H9 (cell line): ENCODE results near the gene RAP1B. TPM values are rescaled to one million over a fixed set of nuclear protein-coding genes. Genes with fewer than 3 reads are reported as not detected.

ENCODE experiments used
- DNase-seq: peaks from one replicate; pipeline ENCODE4 v3.0.0-alpha.2; 2017
- H2AFZ ChIP-seq: one replicate; pipeline ENCODE4 v1.6.1; 2013; ENCODE audit warnings: mild to moderate bottlenecking, low read length, control low read depth, moderate library complexity
- H2AK5ac ChIP-seq: 2 replicates; pipeline ENCODE4 v1.6.1; 2013; ENCODE audit warnings: low read length, control low read depth, mixed read lengths; ENCODE audit not compliant: insufficient read length
- H2BK120ac ChIP-seq: one replicate; pipeline ENCODE4 v1.6.1; 2013; ENCODE audit warnings: low read depth, mild to moderate bottlenecking, low read length, control low read depth, inconsistent platforms; ENCODE audit not compliant: poor library complexity, severe bottlenecking
- H2BK12ac ChIP-seq: 2 replicates; pipeline ENCODE4 v1.6.1; 2013; ENCODE audit warnings: low read length, control low read depth, mixed read lengths, low read depth; ENCODE audit not compliant: insufficient read length
- H2BK15ac ChIP-seq: 2 replicates; pipeline ENCODE4 v1.6.1; 2013; ENCODE audit warnings: low read depth, low read length, control low read depth
- H2BK20ac ChIP-seq: one replicate; pipeline ENCODE4 v1.6.1; 2013; ENCODE audit warnings: low read depth, mild to moderate bottlenecking, low read length, control low read depth, inconsistent platforms; ENCODE audit not compliant: poor library complexity, severe bottlenecking
- H2BK5ac ChIP-seq: 2 replicates; pipeline ENCODE4 v1.6.1; 2013; ENCODE audit warnings: low read length, control low read depth, mixed read lengths; ENCODE audit not compliant: insufficient read length
- H3K14ac ChIP-seq: 2 replicates; pipeline ENCODE4 v1.6.1; 2013; ENCODE audit warnings: low read length, control low read depth; ENCODE audit not compliant: insufficient read depth
- H3K18ac ChIP-seq: 2 replicates; pipeline ENCODE4 v1.6.1; 2013; ENCODE audit warnings: low read depth, mild to moderate bottlenecking, mixed read lengths, low read length, control low read depth; ENCODE audit not compliant: insufficient read length
- H3K23ac ChIP-seq: 2 replicates; pipeline ENCODE4 v1.6.1; 2013; ENCODE audit warnings: low read length, control low read depth, mixed read lengths, low read depth; ENCODE audit not compliant: insufficient read length
- H3K23me2 ChIP-seq: 2 replicates; pipeline ENCODE4 v1.6.1; 2013; ENCODE audit warnings: low read depth, mild to moderate bottlenecking, mixed read lengths, low read length, control low read depth; ENCODE audit not compliant: insufficient read length, poor library complexity, severe bottlenecking
- H3K27ac ChIP-seq: 2 replicates; pipeline ENCODE4 v1.5.1; 2013; ENCODE audit warnings: low read length, control low read depth, mixed read lengths, low read depth; ENCODE audit not compliant: insufficient read length
- H3K27me3 ChIP-seq: 2 replicates; pipeline ENCODE4 v1.6.1; 2013; ENCODE audit warnings: low read length, control low read depth, inconsistent platforms; ENCODE audit not compliant: insufficient read depth
- H3K4ac ChIP-seq: 2 replicates; pipeline ENCODE4 v1.6.1; 2013; ENCODE audit warnings: low read depth, mild to moderate bottlenecking, control low read depth, inconsistent platforms, low read length, moderate library complexity
- H3K4me1 ChIP-seq: 2 replicates; pipeline ENCODE4 v1.6.1; 2013; ENCODE audit warnings: low read length, control low read depth, inconsistent platforms; ENCODE audit not compliant: insufficient read depth
- H3K4me2 ChIP-seq: 2 replicates; pipeline ENCODE4 v1.6.1; 2013; ENCODE audit warnings: low read length, control low read depth, mixed read lengths; ENCODE audit not compliant: insufficient read length, insufficient read depth
- H3K56ac ChIP-seq: 2 replicates; pipeline ENCODE4 v1.6.1; 2013; ENCODE audit warnings: low read depth, mild to moderate bottlenecking, mixed read lengths, low read length, control low read depth; ENCODE audit not compliant: insufficient read length
- H3K79me1 ChIP-seq: 2 replicates; pipeline ENCODE4 v1.6.1; 2013; ENCODE audit warnings: low read depth, mild to moderate bottlenecking, moderate library complexity, low read length, control low read depth, inconsistent platforms; ENCODE audit not compliant: insufficient read depth, poor library complexity, severe bottlenecking
- H3K79me2 ChIP-seq: 2 replicates; pipeline ENCODE4 v1.6.1; 2013; ENCODE audit warnings: low read length, control low read depth, inconsistent platforms; ENCODE audit not compliant: insufficient read depth
- H3K9ac ChIP-seq: 2 replicates; pipeline ENCODE4 v1.6.1; 2013; ENCODE audit warnings: low read length, control low read depth, mixed read lengths; ENCODE audit not compliant: insufficient read length; ENCODE audit errors: extremely low read depth
- H3K9me3 ChIP-seq: one replicate; pipeline ENCODE4 v1.6.1; 2013; ENCODE audit warnings: low read depth, low read length, inconsistent platforms; ENCODE audit not compliant: control insufficient read depth
- H3T11ph ChIP-seq: one replicate; pipeline ENCODE4 v1.6.1; 2013; ENCODE audit warnings: mild to moderate bottlenecking, low read length, control low read depth, inconsistent platforms
- H4K20me1 ChIP-seq: one replicate; pipeline ENCODE4 v1.6.1; 2013; ENCODE audit not compliant: control insufficient read depth, insufficient read length, insufficient read depth
- H4K5ac ChIP-seq: 2 replicates; pipeline ENCODE4 v1.6.1; 2013; ENCODE audit warnings: low read depth, mild to moderate bottlenecking, mixed read lengths, low read length, control low read depth; ENCODE audit not compliant: insufficient read length
- H4K8ac ChIP-seq: replicated peaks from 2 replicates; pipeline ENCODE4 v1.6.1; 2013; ENCODE audit warnings: low read length, control low read depth, mixed read lengths, low read depth; ENCODE audit not compliant: insufficient read length
- H4K91ac ChIP-seq: 2 replicates; pipeline ENCODE4 v1.6.1; 2013; ENCODE audit warnings: low read depth, mild to moderate bottlenecking, moderate library complexity, mixed read lengths, low read length, control low read depth; ENCODE audit not compliant: insufficient read length
- H3K27ac Mint-ChIP-seq, 3 experiments: 2 replicates in 2 of 3; 3 replicates in 1 of 3; pipeline ENCODE4 v1.8.0; 2020 to 2021; ENCODE audit warnings: mixed read lengths in 3 of 3, mild to moderate bottlenecking in 1 of 3, moderate library complexity in 1 of 3
- H3K27me3 Mint-ChIP-seq: 2 replicates; pipeline ENCODE4 v1.8.0; 2021; ENCODE audit warnings: low read depth, mild to moderate bottlenecking, moderate library complexity, mixed read lengths
- H3K36me3 Mint-ChIP-seq, 3 experiments: 2 replicates in 2 of 3; 3 replicates in 1 of 3; pipeline ENCODE4 v1.8.0; 2020 to 2021; ENCODE audit warnings: low read depth in 3 of 3, mixed read lengths in 3 of 3; ENCODE audit not compliant: insufficient read depth in 1 of 3
- H3K4me1 Mint-ChIP-seq, 2 experiments: 2 replicates each; pipeline ENCODE4 v1.8.0; 2020; ENCODE audit warnings: mixed read lengths in 2 of 2
- H3K4me3 Mint-ChIP-seq, 2 experiments: 2 replicates in 1 of 2; 3 replicates in 1 of 2; pipeline ENCODE4 v1.8.0; 2020 to 2021; ENCODE audit warnings: mild to moderate bottlenecking in 2 of 2, mixed read lengths in 2 of 2, moderate library complexity in 1 of 2
- H3K9me3 Mint-ChIP-seq, 2 experiments: 2 replicates in 1 of 2; 3 replicates in 1 of 2; pipeline ENCODE4 v1.8.0; 2020; ENCODE audit warnings: mild to moderate bottlenecking in 2 of 2, mixed read lengths in 2 of 2, moderate library complexity in 1 of 2
- WGBS: extraction: QIAGEN DNeasy Blood & Tissue Kit; methylation state at CpG from one replicate; pipeline ENCODE4 v1.1.7; 2013; ENCODE audit warnings: missing lambda C conversion rate, low lambda C conversion rate, mixed read lengths; ENCODE audit not compliant: insufficient read length; ENCODE audit errors: extremely low coverage; 5-methylcytosine and 5-hydroxymethylcytosine counted together
- total RNA-seq: library from RNA; stranded (reverse); gene quantifications from 2 replicates; pipeline ENCODE4 v1.2.1, GENCODE V29; 2021
- TF ChIP-seq, protein P1 (sequence below): fragments of 200-600 bp; sonication (generic); conservative IDR thresholded peaks from 3 replicates; pipeline ENCODE4 v1.8.0; 2021; ENCODE audit warnings: antibody characterized with exemption, mild to moderate bottlenecking

Gene RAP1B
- total RNA-seq, 1 experiment from 2014 or later: 97.7 TPM

DNA sequence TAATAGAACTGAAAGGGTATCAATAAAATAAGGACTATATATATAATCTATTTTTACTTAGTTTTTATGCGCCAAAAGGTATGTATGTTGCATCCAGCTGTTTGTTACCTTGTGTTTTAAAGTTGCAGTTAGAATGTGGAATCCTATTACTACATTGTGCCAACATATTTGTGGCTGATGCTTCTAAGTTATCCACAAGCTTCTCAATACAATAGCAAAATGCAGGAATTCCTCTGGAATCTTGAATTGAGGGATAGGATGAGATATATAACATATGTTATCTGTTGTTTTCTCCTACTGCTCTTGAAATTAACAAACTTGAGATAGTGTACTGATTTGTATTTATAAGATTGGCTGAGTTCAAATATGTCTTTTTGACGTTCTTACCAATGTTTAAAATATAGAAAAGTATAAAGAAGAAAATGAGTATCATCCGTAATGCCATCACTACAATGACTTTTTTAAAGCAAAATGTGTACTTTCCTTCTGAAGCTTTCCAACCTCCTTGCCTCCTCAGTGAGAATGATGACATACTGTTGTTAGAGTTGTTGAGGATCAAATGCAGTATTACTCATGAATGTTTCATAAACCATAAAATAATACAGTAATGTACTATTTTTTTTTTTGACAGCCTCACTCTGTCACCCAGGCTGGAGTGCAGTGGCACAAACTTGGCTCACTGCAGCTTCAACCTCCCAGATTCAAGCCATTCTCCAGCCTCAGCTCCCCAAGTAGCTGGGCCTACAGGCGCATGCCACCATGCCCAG is 6.6 kb downstream of the RAP1B start:
- H3K4me1 ChIP-seq: no peaks in the 10 kb centered on the region
- no peak overlapping the region for H2BK20ac ChIP-seq
- peak overlapping the region in 1 of 3 experiments; percentile 19; a peak in 1 of 7 replicates for H3K27ac Mint-ChIP-seq
- H3K9me3 Mint-ChIP-seq: no peaks in the 10 kb centered on the region; a peak in 2 of 5 replicates
- H3K56ac ChIP-seq: no peak overlapping the region
- no peaks in the 10 kb centered on the region for H4K20me1 ChIP-seq
- peaks cover 8 to 16% (median 12%) of the 10 kb centered on the region in 3 experiments; a peak in 6 of 7 replicates for H3K36me3 Mint-ChIP-seq
- no peak overlapping the region for H3K23ac ChIP-seq
- no peak overlapping the region for H3K4ac ChIP-seq
- WGBS: no CpG with 5 or more reads among the region's 4 CpGs
- no peak overlapping the region for H3T11ph ChIP-seq
- H4K5ac ChIP-seq: no peak overlapping the region
- no peaks in the 10 kb centered on the region for H3K27me3 Mint-ChIP-seq
- TF ChIP-seq, protein P1, sequence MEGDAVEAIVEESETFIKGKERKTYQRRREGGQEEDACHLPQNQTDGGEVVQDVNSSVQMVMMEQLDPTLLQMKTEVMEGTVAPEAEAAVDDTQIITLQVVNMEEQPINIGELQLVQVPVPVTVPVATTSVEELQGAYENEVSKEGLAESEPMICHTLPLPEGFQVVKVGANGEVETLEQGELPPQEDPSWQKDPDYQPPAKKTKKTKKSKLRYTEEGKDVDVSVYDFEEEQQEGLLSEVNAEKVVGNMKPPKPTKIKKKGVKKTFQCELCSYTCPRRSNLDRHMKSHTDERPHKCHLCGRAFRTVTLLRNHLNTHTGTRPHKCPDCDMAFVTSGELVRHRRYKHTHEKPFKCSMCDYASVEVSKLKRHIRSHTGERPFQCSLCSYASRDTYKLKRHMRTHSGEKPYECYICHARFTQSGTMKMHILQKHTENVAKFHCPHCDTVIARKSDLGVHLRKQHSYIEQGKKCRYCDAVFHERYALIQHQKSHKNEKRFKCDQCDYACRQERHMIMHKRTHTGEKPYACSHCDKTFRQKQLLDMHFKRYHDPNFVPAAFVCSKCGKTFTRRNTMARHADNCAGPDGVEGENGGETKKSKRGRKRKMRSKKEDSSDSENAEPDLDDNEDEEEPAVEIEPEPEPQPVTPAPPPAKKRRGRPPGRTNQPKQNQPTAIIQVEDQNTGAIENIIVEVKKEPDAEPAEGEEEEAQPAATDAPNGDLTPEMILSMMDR: no peak
- no peak overlapping the region for H4K8ac ChIP-seq
- H3K27me3 ChIP-seq: no peaks in the 10 kb centered on the region
- H2AK5ac ChIP-seq: no peak overlapping the region
- no peak overlapping the region for H3K27ac ChIP-seq
- H4K91ac ChIP-seq: no peak overlapping the region
- peaks cover 47% of the 10 kb centered on the region; the same call in 1 of the 2 replicates for H3K79me2 ChIP-seq
- H3K18ac ChIP-seq: no peak overlapping the region
- no peak overlapping the region for H2AFZ ChIP-seq
- no peaks in the 10 kb centered on the region for H3K23me2 ChIP-seq
- no peak for DNase-seq
- no peak overlapping the region for H2BK120ac ChIP-seq
- H3K4me2 ChIP-seq: no peak overlapping the region
- H2BK15ac ChIP-seq: no peak overlapping the region
- no peak overlapping the region for H3K4me3 Mint-ChIP-seq
- H2BK12ac ChIP-seq: no peak overlapping the region
- H3K4me1 Mint-ChIP-seq: peaks cover 43 to 52% of the 10 kb centered on the region in 2 experiments
- no peak overlapping the region for H3K14ac ChIP-seq
- H2BK5ac ChIP-seq: no peak overlapping the region
- H3K9me3 ChIP-seq: no peaks in the 10 kb centered on the region
- H3K79me1 ChIP-seq: peaks cover 9% of the 10 kb centered on the region
- H3K9ac ChIP-seq: no peak overlapping the region
